ENCODE data around the gene HHIP.

The HHIP gene

GRCh38 chr4:144646523-144647094 is 653 bp downstream of the HHIP start:
- no peaks in the 10 kb centered on the region for H3K9me3 ChIP-seq
- no peaks in the 10 kb centered on the region for H3K27me3 ChIP-seq (ENCODE audit: low read depth)
- no peaks in the 10 kb centered on the region for H3K36me3 ChIP-seq (replicated peaks)
- in situ Hi-C loops (cut with MboI; ENCODE audit: low sequenced_read_pairs), result loop anchor here (10.0 kb wide), 1 partner anchor 118 kb away; no protein-coding TSS in a partner anchor
- DNase-seq (ENCODE audit: low spot score in 2 of 2), result peak in 1 of 2 experiments; percentile 70
- H3K4me3 ChIP-seq, result peak overlapping the region; percentile 40
- peaks cover 31% of the 10 kb centered on the region for H3K4me1 ChIP-seq

GRCh38 chr4:144647095-144647561 is 1.2 kb downstream of the HHIP start:
- Histone ChIP-seq H3K27me3 (ENCODE audit: low read depth) (no peaks in the 10 kb centered on the region), H3K4me1 (peaks cover 31% of the 10 kb centered on the region), H3K4me3 (peak overlapping the region; percentile 40), H3K36me3 (replicated peaks) (no peaks in the 10 kb centered on the region), H3K9me3 (no peaks in the 10 kb centered on the region)
- DNase-seq (ENCODE audit: low spot score in 2 of 2), result peak; percentile 41 to 63
- in situ Hi-C loops (cut with MboI; ENCODE audit: low sequenced_read_pairs), result loop anchor here (10.0 kb wide), 1 partner anchor 118 kb away; no protein-coding TSS in a partner anchor

- DNase-seq (ENCODE audit: low spot score in 2 of 2), result no peak
- Histone ChIP-seq H3K27me3 (ENCODE audit: low read depth) (no peaks in the 10 kb centered on the region), H3K36me3 (replicated peaks) (no peaks in the 10 kb centered on the region), H3K9me3 (no peaks in the 10 kb centered on the region), H3K4me1 (peaks cover 31% of the 10 kb centered on the region), H3K4me3 (peak overlapping the region; percentile 40)
- in situ Hi-C loops (cut with MboI; ENCODE audit: low sequenced_read_pairs), result loop anchor here (10.0 kb wide), 1 partner anchor 117 kb away; no protein-coding TSS in a partner anchor
Observed at GRCh38 chr4:144647590-144647989, 1.6 kb downstream of the HHIP start.

- peak; percentile 56 to 78 for DNase-seq (ENCODE audit: low spot score in 2 of 2)
- Histone ChIP-seq H3K4me1 (peaks cover 31% of the 10 kb centered on the region), H3K4me3 (peak overlapping the region; percentile 40; the same call in 1 of the 2 replicates), H3K9me3 (no peaks in the 10 kb centered on the region), H3K36me3 (replicated peaks) (no peaks in the 10 kb centered on the region), H3K27me3 (ENCODE audit: low read depth) (no peaks in the 10 kb centered on the region)
- in situ Hi-C loops (cut with MboI; ENCODE audit: low sequenced_read_pairs), result loop anchor here (10.0 kb wide), 1 partner anchor 117 kb away; no protein-coding TSS in a partner anchor
Observed at GRCh38 chr4:144648042-144648441, 2.1 kb downstream of the HHIP start.

GRCh38 chr4:144649646-144650045 is 3.7 kb downstream of the HHIP start:
- H3K36me3 ChIP-seq (replicated peaks), result no peaks in the 10 kb centered on the region
- no peak overlapping the region for H3K4me3 ChIP-seq
- in situ Hi-C loops (cut with MboI; ENCODE audit: low sequenced_read_pairs), result loop anchor here (10.0 kb wide), 1 partner anchor 115 kb away; no protein-coding TSS in a partner anchor
- H3K9me3 ChIP-seq, result no peaks in the 10 kb centered on the region
- peak; percentile 38 to 81 for DNase-seq (ENCODE audit: low spot score in 2 of 2)
- peaks cover 31% of the 10 kb centered on the region for H3K4me1 ChIP-seq
- no peaks in the 10 kb centered on the region for H3K27me3 ChIP-seq (ENCODE audit: low read depth)

GRCh38 chr4:144650311-144651005 is 4.5 kb downstream of the HHIP start:
- in situ Hi-C loops (cut with MboI; ENCODE audit: low sequenced_read_pairs), result no loop called here
- Histone ChIP-seq H3K4me1 (peaks cover 31% of the 10 kb centered on the region), H3K4me3 (no peak overlapping the region), H3K27me3 (ENCODE audit: low read depth) (no peaks in the 10 kb centered on the region), H3K36me3 (replicated peaks) (no peaks in the 10 kb centered on the region), H3K9me3 (no peaks in the 10 kb centered on the region)
- no peak for DNase-seq (ENCODE audit: low spot score in 2 of 2)

- in situ Hi-C loops (cut with MboI; ENCODE audit: low sequenced_read_pairs), result no loop called here
- Histone ChIP-seq H3K9me3 (no peaks in the 10 kb centered on the region), H3K27me3 (ENCODE audit: low read depth) (no peaks in the 10 kb centered on the region), H3K4me1 (peaks cover 19% of the 10 kb centered on the region), H3K36me3 (replicated peaks) (no peaks in the 10 kb centered on the region), H3K4me3 (no peak overlapping the region)
- no peak for DNase-seq (ENCODE audit: low spot score in 2 of 2)
Observed at GRCh38 chr4:144653781-144654545, 8.0 kb downstream of the HHIP start.

GRCh38 chr4:144655491-144655890 is 9.5 kb downstream of the HHIP start:
- Histone ChIP-seq H3K9me3 (no peaks in the 10 kb centered on the region), H3K4me1 (peaks cover 4% of the 10 kb centered on the region), H3K4me3 (no peak overlapping the region), H3K27me3 (ENCODE audit: low read depth) (no peaks in the 10 kb centered on the region), H3K36me3 (replicated peaks) (no peaks in the 10 kb centered on the region)
- in situ Hi-C loops (cut with MboI; ENCODE audit: low sequenced_read_pairs), result no loop called here
- no peak for DNase-seq (ENCODE audit: low spot score in 2 of 2)

GRCh38 chr4:144656850-144657249 is 10.9 kb downstream of the HHIP start:
- Histone ChIP-seq H3K36me3 (replicated peaks) (no peaks in the 10 kb centered on the region), H3K27me3 (ENCODE audit: low read depth) (no peaks in the 10 kb centered on the region), H3K4me3 (no peak overlapping the region), H3K4me1 (no peaks in the 10 kb centered on the region), H3K9me3 (no peaks in the 10 kb centered on the region)
- no peak for DNase-seq (ENCODE audit: low spot score in 2 of 2)
- in situ Hi-C loops (cut with MboI; ENCODE audit: low sequenced_read_pairs), result no loop called here

GRCh38 chr4:144658015-144658567 is 12.1 kb downstream of the HHIP start:
- Histone ChIP-seq H3K27me3 (ENCODE audit: low read depth) (no peaks in the 10 kb centered on the region), H3K9me3 (no peaks in the 10 kb centered on the region), H3K4me3 (no peak overlapping the region), H3K4me1 (no peaks in the 10 kb centered on the region), H3K36me3 (replicated peaks) (no peaks in the 10 kb centered on the region)
- in situ Hi-C loops (cut with MboI; ENCODE audit: low sequenced_read_pairs), result no loop called here
- DNase-seq (ENCODE audit: low spot score in 2 of 2), result no peak

- H3K9me3 ChIP-seq, result no peaks in the 10 kb centered on the region
- DNase-seq (ENCODE audit: low spot score in 2 of 2), result no peak
- no peaks in the 10 kb centered on the region for H3K27me3 ChIP-seq (ENCODE audit: low read depth)
- no peak overlapping the region for H3K4me3 ChIP-seq
- H3K4me1 ChIP-seq, result no peaks in the 10 kb centered on the region
- in situ Hi-C loops (cut with MboI; ENCODE audit: low sequenced_read_pairs), result no loop called here
- H3K36me3 ChIP-seq (replicated peaks), result no peaks in the 10 kb centered on the region
Observed at GRCh38 chr4:144658903-144659302, 12.9 kb downstream of the HHIP start.

- H3K4me1 ChIP-seq, result no peaks in the 10 kb centered on the region
- H3K4me3 ChIP-seq, result no peak overlapping the region
- no peaks in the 10 kb centered on the region for H3K36me3 ChIP-seq (replicated peaks)
- in situ Hi-C loops (cut with MboI; ENCODE audit: low sequenced_read_pairs), result no loop called here
- H3K27me3 ChIP-seq (ENCODE audit: low read depth), result no peaks in the 10 kb centered on the region
- H3K9me3 ChIP-seq, result no peaks in the 10 kb centered on the region
- DNase-seq (ENCODE audit: low spot score in 2 of 2), result no peak
Observed at GRCh38 chr4:144659447-144659846, 13.5 kb downstream of the HHIP start.

GRCh38 chr4:144663834-144664475 is 18.0 kb downstream of the HHIP start:
- Histone ChIP-seq H3K9me3 (no peaks in the 10 kb centered on the region), H3K4me1 (no peaks in the 10 kb centered on the region), H3K4me3 (no peak overlapping the region), H3K36me3 (replicated peaks) (no peaks in the 10 kb centered on the region), H3K27me3 (ENCODE audit: low read depth) (no peaks in the 10 kb centered on the region)
- in situ Hi-C loops (cut with MboI; ENCODE audit: low sequenced_read_pairs), result no loop called here
- no peak for DNase-seq (ENCODE audit: low spot score in 2 of 2)
